Testis (tissue), 2 donors: ENCODE results near the gene WIPF1.

Source experiments
- CTCF ChIP-seq, 3 experiments: fragments of 450-650 bp in 2 of 3; fragments of 200-600 bp in 1 of 3; sonication (generic) in 1 of 3; IDR thresholded peaks; one replicate each; pipeline ENCODE4 v1.5.1; 2016 to 2019; ENCODE audit warnings: antibody characterized with exemption in 3 of 3, mild to moderate bottlenecking in 2 of 3, moderate library complexity in 1 of 3
- POLR2A ChIP-seq: fragments of 450-650 bp; IDR thresholded peaks from one replicate; pipeline ENCODE4 v1.6.1; 2017; ENCODE audit warnings: antibody characterized with exemption, mild to moderate bottlenecking, moderate library complexity

DNA sequence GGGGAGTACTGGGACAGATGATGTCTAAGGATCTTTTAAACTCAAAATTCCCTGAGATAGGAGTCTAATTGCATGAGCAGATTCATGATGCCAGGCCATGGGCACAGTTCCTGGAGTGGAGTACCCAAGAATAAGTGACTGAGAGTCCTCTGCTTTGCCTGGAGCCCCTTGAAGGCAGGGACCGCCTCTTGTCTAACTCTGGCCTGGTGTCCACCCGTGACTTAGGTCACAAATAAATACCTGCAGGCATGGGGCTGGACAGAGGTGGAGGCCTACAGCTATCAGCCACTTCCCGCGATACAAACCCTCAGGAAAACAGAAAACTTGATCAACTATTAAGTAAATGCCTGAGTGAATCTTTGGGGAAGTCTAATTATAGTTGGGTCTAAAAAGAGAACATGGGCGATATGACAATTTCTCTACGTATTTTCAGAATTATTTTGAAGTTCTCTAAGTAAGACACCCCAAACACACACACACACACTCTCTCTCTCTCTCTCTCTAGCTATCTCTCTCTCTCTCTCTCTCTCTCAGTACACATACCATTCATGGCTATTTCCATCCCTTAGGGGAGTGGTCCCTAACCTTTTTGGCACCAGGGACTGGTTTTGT lies 1.8 kb upstream of the WIPF1 start:
- no peak for TF ChIP-seq CTCF (IDR thresholded peaks at IDR 0.05)
- TF ChIP-seq POLR2A: no peak
